ENCODE measurements around the gene ZNF850. TPM values are rescaled to one million over a fixed set of nuclear protein-coding genes. Genes with fewer than 3 reads are reported as not detected.

The ZNF850 gene
- total and polyA plus RNA-seq, 2 of the 8 experiments (the other 6 are each of a cell fraction or from before 2014, with no cell fraction given), result 6.7 to 21.2 TPM

DNA sequence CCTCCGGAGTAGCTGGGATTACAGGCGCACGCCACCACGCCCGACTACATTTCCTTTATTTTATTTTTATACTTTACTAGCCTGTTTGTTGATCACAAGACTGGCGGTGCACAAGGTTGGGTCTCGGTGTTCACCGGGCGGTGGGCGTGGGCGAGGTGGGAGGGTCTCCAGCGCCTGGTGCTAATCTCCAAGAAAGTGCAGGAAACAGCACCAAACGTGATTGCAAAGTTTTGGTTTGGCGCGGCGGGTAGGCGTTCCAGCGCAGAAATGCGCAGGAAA lies 24.0 kb upstream of the ZNF850 start:
- FAIRE-seq (no peak), DNase-seq (ENCODE audit: low read depth in 1 of 2, low spot score in 2 of 2) (no peak)
- no peaks in the 10 kb centered on the region for H4K20me1 ChIP-seq (replicated peaks in 1 of 2; ENCODE audit: control insufficient read depth in 1 of 2, insufficient read depth in 2 of 2, low read length in 2 of 2)
- H2AFZ ChIP-seq (ENCODE audit: low read length), result peak overlapping the region; percentile 91
- H3K79me1 ChIP-seq (ENCODE audit: low read depth, low read length), result peaks cover 2% of the 10 kb centered on the region; the same call in 1 of the 2 replicates
- CTCF ChIA-PET (ENCODE audit: partially characterized antibody), result no interaction called here
- peak overlapping the region; percentile 33 to 65 for H3K4me2 ChIP-seq (ENCODE audit: insufficient read depth in 1 of 2, low read depth in 2 of 2, low read length in 2 of 2)
- no peak overlapping the region for H2BK120ac ChIP-seq (replicated peaks; ENCODE audit: low read depth, low read length)
- H3K14ac ChIP-seq (ENCODE audit: insufficient read length), result no peak overlapping the region
- no peaks in the 10 kb centered on the region for H3K4me1 ChIP-seq (replicated peaks in 1 of 4; ENCODE audit: control insufficient read depth in 3 of 4, insufficient read depth in 4 of 4, low read length in 3 of 4)
- no peaks in the 10 kb centered on the region for H3K27me3 ChIP-seq (replicated peaks in 1 of 4; ENCODE audit: control insufficient read depth in 3 of 4, extremely low read depth in 1 of 4, insufficient read depth in 3 of 4, low read length in 3 of 4)
- H3K4me3 ChIP-seq (ENCODE audit: extremely low read depth in 1 of 4, insufficient read depth in 2 of 4, low read depth in 3 of 4, low read length in 4 of 4), result peak overlapping the region; percentile 40 to 99 (median 68); a peak in 7 of 8 replicates
- H3K18ac ChIP-seq (ENCODE audit: extremely low read depth, low read length), result no peak overlapping the region
- H3K23me2 ChIP-seq (ENCODE audit: low read depth, low read length), result peaks cover 1% of the 10 kb centered on the region; the same call in 1 of the 2 replicates
- peak overlapping the region; percentile 60 for H2BK5ac ChIP-seq (ENCODE audit: low read depth, low read length)
- H2BK12ac ChIP-seq (ENCODE audit: low read depth, low read length), result no peak overlapping the region; the same call in 1 of the 2 replicates
- WGBS, 2 experiments (ENCODE audit: extremely low coverage in 1 of 2, insufficient coverage in 1 of 2, insufficient read length in 1 of 2, insufficient replicate concordance in 2 of 2, low coverage in 1 of 2, low lambda C conversion rate in 2 of 2, missing lambda C conversion rate in 1 of 2), result 95% methylated on average over 12 of the region's 19 CpGs; no CpG with 5 or more reads in 1 of the 2 experiments
- H2AK5ac ChIP-seq (ENCODE audit: low read depth, low read length), result no peak overlapping the region
- no peak overlapping the region for H2BK20ac ChIP-seq (ENCODE audit: low read length)
- H3K9me3 ChIP-seq (ENCODE audit: insufficient read depth in 2 of 2, low read depth in 1 of 2, low read length in 1 of 2), result peaks cover 16 to 20% of the 10 kb centered on the region in 2 experiments; a peak in 3 of 4 replicates
- peaks cover 7 to 30% of the 10 kb centered on the region in 2 experiments; a peak in 3 of 4 replicates for H3K79me2 ChIP-seq (ENCODE audit: control insufficient read depth in 1 of 2, insufficient read depth in 2 of 2, low read length in 2 of 2)
- no peak overlapping the region for H4K5ac ChIP-seq (ENCODE audit: insufficient read length, low read depth, low read length)
- no peak overlapping the region; a peak in 1 of 7 replicates for H3K9ac ChIP-seq (replicated peaks in 1 of 4; ENCODE audit: extremely low read depth in 1 of 4, low read depth in 3 of 4, low read length in 3 of 4)
- peak overlapping the region; percentile 89; the same call in 1 of the 2 replicates for H4K8ac ChIP-seq (ENCODE audit: extremely low read depth, insufficient read depth, low read length)
- peaks cover 0 to 11% (median 0%) of the 10 kb centered on the region in 4 experiments; a peak in 3 of 8 replicates for H3K36me3 ChIP-seq (ENCODE audit: control insufficient read depth in 2 of 4, insufficient read depth in 4 of 4, low read length in 3 of 4)
- H3K4ac ChIP-seq (replicated peaks; ENCODE audit: insufficient read length, low read depth, low read length), result no peak overlapping the region
- H3K56ac ChIP-seq (replicated peaks; ENCODE audit: insufficient read length, low read depth, low read length), result no peak overlapping the region
- no peak overlapping the region for H2BK15ac ChIP-seq (ENCODE audit: low read length)
- H3K27ac ChIP-seq (ENCODE audit: low read depth, low read length), result peak overlapping the region; percentile 80
- H3K23ac ChIP-seq (ENCODE audit: insufficient read length), result no peak overlapping the region
- POLR2A ChIA-PET (ENCODE audit: partially characterized antibody), result interaction anchor here (0.5 to 2.3 kb wide), 20 partner anchors 7 to 582 kb away, joined by 3 to 25 read pairs (median 4); partner anchors contain the start of genes ZNF260, ZNF345, ZNF565 and ZNF567
- H4K91ac ChIP-seq (replicated peaks; ENCODE audit: insufficient read length, low read length), result no peak overlapping the region
- TF ChIP-seq POU5F1 (IDR thresholded peaks at IDR 0.05; ENCODE audit: low read depth, low read length) (no peak), MAX (IDR thresholded peaks at IDR 0.05) (no peak), SP1 (IDR thresholded peaks at IDR 0.05; ENCODE audit: low read depth, low read length) (no peak), TAF1 (IDR thresholded peaks at IDR 0.05; ENCODE audit: low read depth, low read length) (no peak), JUND (IDR thresholded peaks at IDR 0.05; ENCODE audit: low read length) (no peak), MAFK (IDR thresholded peaks at IDR 0.05; ENCODE audit: low read depth, low read length) (no peak), POLR2A (IDR thresholded peaks at IDR 0.05; ENCODE audit: control extremely low read depth in 1 of 2, low read depth in 2 of 2, low read length in 2 of 2) (no peak), TAF7 (optimal IDR thresholded peaks at IDR 0.05; ENCODE audit: borderline replicate concordance, low read depth, low read length) (no peak), SP4 (IDR thresholded peaks at IDR 0.05; ENCODE audit: low read length) (no peak), SIRT6 (IDR thresholded peaks at IDR 0.05; ENCODE audit: low read length) (no peak), CBX5 (IDR thresholded peaks at IDR 0.05; ENCODE audit: low read depth, low read length) (no peak), CHD1 (IDR thresholded peaks at IDR 0.05; ENCODE audit: low read depth, low read length) (no peak), KDM5A (IDR thresholded peaks at IDR 0.05; ENCODE audit: low read length) (no peak), BRCA1 (IDR thresholded peaks at IDR 0.05; ENCODE audit: low read depth, low read length) (no peak), RNF2 (IDR thresholded peaks at IDR 0.05; ENCODE audit: borderline replicate concordance, low read depth, low read length, missing control alignments, poor library complexity, severe bottlenecking) (no peak), RFX5 (IDR thresholded peaks at IDR 0.05; ENCODE audit: borderline replicate concordance, low read depth, low read length) (no peak)

Data from H1 (cell line).